T-helper 2 cell treated with Interferon-gamma antibody and Interleukin-4, amounts not matched to agents 100 ng/mL and 5 ng/mL, for 36 hours (primary cell): ENCODE data around the gene INPP4A. TPM values are rescaled to one million over a fixed set of nuclear protein-coding genes. Genes with fewer than 3 reads are reported as not detected.

Experiments used
- intact Hi-C: fragments of 100-400 bp; cut with micrococcal nuclease; formaldehyde crosslinking; loops from one replicate; pipeline ENCODE4 v1.15.1; 2023
- total RNA-seq: library from RNA; stranded (reverse); gene quantifications from 2 replicates; pipeline ENCODE4 v1.2.3, GENCODE V29; 2022

INPP4A gene
- total RNA-seq, 1 donor from 2014 or later: 112 TPM

GRCh38 chr2:98472961-98473746, 28.5 kb downstream of the INPP4A start:
- intact Hi-C loops: no loop called here

- intact Hi-C loops: loop anchor here (1.0 kb wide), 1 partner anchor 9 kb away; no protein-coding TSS in a partner anchor
These were observed 29.5 kb downstream of the INPP4A start for GRCh38 chr2:98473995-98474780.

- intact Hi-C loops: loop anchor here (1.0 kb wide), 1 partner anchor 10 kb away; no protein-coding TSS in a partner anchor
These were observed 30.4 kb downstream of the INPP4A start for GRCh38 chr2:98474979-98475632.

GRCh38 chr2:98476192-98476868, 31.7 kb downstream of the INPP4A start:
- intact Hi-C loops: no loop called here

GRCh38 chr2:98477036-98477435, 32.4 kb downstream of the INPP4A start:
- intact Hi-C loops: no loop called here

- intact Hi-C loops: no loop called here
These were observed 32.8 kb downstream of the INPP4A start for GRCh38 chr2:98477506-98477905.

- intact Hi-C loops: loop anchor here (2.0 kb wide), 1 partner anchor 39 kb away; no protein-coding TSS in a partner anchor
These were observed 33.5 kb downstream of the INPP4A start for GRCh38 chr2:98478088-98478551.

- intact Hi-C loops: loop anchor here (1.0 to 2.0 kb wide), 2 partner anchors 14 to 40 kb away; no protein-coding TSS in a partner anchor
These were observed 34.2 kb downstream of the INPP4A start for GRCh38 chr2:98478907-98479306.

- intact Hi-C loops: loop anchor here (1.0 to 2.0 kb wide), 2 partner anchors 14 to 41 kb away; no protein-coding TSS in a partner anchor
These were observed 34.7 kb downstream of the INPP4A start for GRCh38 chr2:98479371-98479770.

GRCh38 chr2:98479959-98480524, 35.4 kb downstream of the INPP4A start:
- intact Hi-C loops: loop anchor here (1.0 to 5.0 kb wide), 3 partner anchors 15 to 41 kb away; no protein-coding TSS in a partner anchor

GRCh38 chr2:98480598-98480997, 35.9 kb downstream of the INPP4A start:
- intact Hi-C loops: loop anchor here (5.0 kb wide), 1 partner anchor 37 kb away; no protein-coding TSS in a partner anchor

GRCh38 chr2:98482362-98482761, 37.7 kb downstream of the INPP4A start:
- intact Hi-C loops: loop anchor here (5.0 kb wide), 1 partner anchor 35 kb away; no protein-coding TSS in a partner anchor

- intact Hi-C loops: loop anchor here (5.0 kb wide), 1 partner anchor 34 kb away; no protein-coding TSS in a partner anchor
These were observed 38.7 kb downstream of the INPP4A start for GRCh38 chr2:98483257-98483861.

- intact Hi-C loops: loop anchor here (5.0 kb wide), 1 partner anchor 33 kb away; no protein-coding TSS in a partner anchor
These were observed 39.5 kb downstream of the INPP4A start for GRCh38 chr2:98484121-98484557.

GRCh38 chr2:98484652-98485452, 40.2 kb downstream of the INPP4A start:
- intact Hi-C loops: loop anchor here (5.0 kb wide), 2 partner anchors 32 to 73 kb away; no protein-coding TSS in a partner anchor

- intact Hi-C loops: loop anchor here (5.0 kb wide), 1 partner anchor 73 kb away; no protein-coding TSS in a partner anchor
These were observed 40.7 kb downstream of the INPP4A start for GRCh38 chr2:98485453-98485755.

GRCh38 chr2:98486374-98486981, 41.8 kb downstream of the INPP4A start:
- intact Hi-C loops: loop anchor here (5.0 kb wide), 1 partner anchor 74 kb away; no protein-coding TSS in a partner anchor
